Measurements from ENCODE around the gene SRSF3. TPM values are rescaled to one million over a fixed set of nuclear protein-coding genes. Genes with fewer than 3 reads are reported as not detected.

Gene SRSF3
- total and polyA plus RNA-seq, 10 donors: 93.8 to 271 (median 194) TPM

DNA sequence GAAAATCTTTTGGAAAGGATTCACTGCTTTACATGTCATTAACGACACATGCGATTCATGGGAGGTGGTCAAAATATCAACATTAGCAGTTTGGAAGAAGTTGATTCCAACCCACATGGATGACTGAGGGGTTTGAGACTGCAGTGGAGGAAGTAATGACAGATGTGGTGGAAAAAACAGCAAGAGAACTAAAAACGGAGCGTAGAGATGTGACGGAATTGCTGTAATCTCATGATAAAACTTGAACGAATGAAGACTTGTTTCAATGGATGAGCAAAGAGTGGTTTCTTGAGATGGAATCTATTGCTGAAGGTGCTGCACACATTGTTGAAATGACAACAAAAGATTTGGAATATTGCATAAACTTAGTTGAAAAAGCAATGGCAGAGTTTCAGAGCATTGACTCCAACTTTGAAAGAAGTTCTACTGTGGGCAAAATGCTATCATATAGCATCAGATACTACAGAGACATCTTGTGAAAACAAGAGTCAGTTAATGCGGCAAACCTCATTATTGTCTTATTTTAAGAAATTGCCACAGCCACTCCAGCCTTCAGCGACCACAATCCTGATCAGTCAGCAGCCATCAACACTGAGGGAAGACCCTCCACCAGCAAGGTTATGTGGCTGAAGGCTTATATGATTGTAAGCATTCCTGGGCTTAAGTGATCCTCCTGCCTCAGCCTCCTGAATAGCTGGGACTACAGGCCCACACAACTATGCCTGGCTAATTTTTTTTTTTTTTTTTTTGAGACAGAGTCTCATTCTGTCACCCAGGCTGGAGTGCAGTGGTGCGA is 19.2 kb downstream of the SRSF3 start:
- H3K27ac ChIP-seq: no peak overlapping the region
- no peak overlapping the region for H3K4me3 ChIP-seq
- TF ChIP-seq POLR2AphosphoS5 (IDR thresholded peaks at IDR 0.05) (no peak), POLR2A (IDR thresholded peaks at IDR 0.05) (no peak)
- TF ChIP-seq, protein P1, sequence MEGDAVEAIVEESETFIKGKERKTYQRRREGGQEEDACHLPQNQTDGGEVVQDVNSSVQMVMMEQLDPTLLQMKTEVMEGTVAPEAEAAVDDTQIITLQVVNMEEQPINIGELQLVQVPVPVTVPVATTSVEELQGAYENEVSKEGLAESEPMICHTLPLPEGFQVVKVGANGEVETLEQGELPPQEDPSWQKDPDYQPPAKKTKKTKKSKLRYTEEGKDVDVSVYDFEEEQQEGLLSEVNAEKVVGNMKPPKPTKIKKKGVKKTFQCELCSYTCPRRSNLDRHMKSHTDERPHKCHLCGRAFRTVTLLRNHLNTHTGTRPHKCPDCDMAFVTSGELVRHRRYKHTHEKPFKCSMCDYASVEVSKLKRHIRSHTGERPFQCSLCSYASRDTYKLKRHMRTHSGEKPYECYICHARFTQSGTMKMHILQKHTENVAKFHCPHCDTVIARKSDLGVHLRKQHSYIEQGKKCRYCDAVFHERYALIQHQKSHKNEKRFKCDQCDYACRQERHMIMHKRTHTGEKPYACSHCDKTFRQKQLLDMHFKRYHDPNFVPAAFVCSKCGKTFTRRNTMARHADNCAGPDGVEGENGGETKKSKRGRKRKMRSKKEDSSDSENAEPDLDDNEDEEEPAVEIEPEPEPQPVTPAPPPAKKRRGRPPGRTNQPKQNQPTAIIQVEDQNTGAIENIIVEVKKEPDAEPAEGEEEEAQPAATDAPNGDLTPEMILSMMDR (IDR thresholded peaks at IDR 0.05 in 8 of 11, conservative IDR thresholded peaks at IDR 0.05 in 3 of 11): no peak
- peaks cover 0 to 65% (median 29%) of the 10 kb centered on the region in 6 donors for H3K36me3 ChIP-seq
- no peaks in the 10 kb centered on the region for H3K9me3 ChIP-seq
- intact Hi-C loops (cut with DNase I; ENCODE audit: low total_unique reads): no loop called here
- peaks cover 6 to 73% (median 47%) of the 10 kb centered on the region in 6 donors for H3K4me1 ChIP-seq
- no peaks in the 10 kb centered on the region for H3K27me3 ChIP-seq (replicated peaks in 1 of 7)
- WGBS, 5 donors: 82 to 92% (median 87%) methylated on average over 9 of the region's 9 CpGs
- DNase-seq: no peak

DNA sequence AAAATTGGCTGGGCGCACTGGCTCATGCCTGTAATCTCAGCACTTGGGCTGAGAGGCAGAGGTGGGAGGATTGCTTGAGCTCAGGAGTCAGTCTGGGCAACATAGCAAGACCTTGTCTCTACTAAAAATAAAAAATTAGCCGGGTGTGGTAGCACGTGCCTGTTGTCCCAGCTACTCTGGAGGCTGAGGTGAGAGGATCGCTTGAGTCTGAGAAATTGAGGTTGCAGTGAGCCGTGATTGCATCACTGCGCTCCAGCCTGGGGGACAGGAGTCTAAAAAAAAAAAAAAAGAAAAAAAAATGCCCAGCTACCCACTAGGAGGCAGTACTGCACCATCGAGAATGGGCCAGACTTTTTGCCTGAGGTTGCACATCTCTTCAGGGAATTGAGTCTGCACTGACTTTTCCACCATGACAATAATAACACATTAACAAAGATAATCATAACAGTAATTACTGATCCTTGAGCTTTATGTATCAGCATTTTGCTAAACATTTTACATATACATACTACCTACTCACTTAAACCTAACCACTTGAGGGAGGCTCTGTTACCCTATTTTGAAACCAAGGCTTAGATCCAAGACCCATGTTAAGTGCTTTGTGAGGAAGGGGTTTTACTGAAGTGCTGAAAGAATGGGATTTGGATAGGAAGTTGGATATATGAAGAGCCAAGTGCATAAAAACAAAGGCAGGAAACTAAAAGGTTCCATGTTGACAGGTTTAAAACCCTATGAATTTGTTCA is 21.0 kb downstream of the SRSF3 start:
- whole genome bisulfite sequencing, 5 donors: 37 to 57% (median 43%) methylated on average over 7 of the region's 7 CpGs
- DNase-seq: no peak
- TF ChIP-seq POLR2AphosphoS5 (IDR thresholded peaks at IDR 0.05) (peak in 1 of 3 donors; percentile 60), POLR2A (IDR thresholded peaks at IDR 0.05) (no peak)
- TF ChIP-seq, protein P1 (IDR thresholded peaks at IDR 0.05 in 8 of 11, conservative IDR thresholded peaks at IDR 0.05 in 3 of 11): peak in 10 of 11 experiments; percentile 38 to 84 (median 62)
- Histone ChIP-seq H3K4me3 (no peak overlapping the region), H3K36me3 (peaks cover 0 to 49% (median 22%) of the 10 kb centered on the region in 6 donors), H3K9me3 (no peaks in the 10 kb centered on the region), H3K4me1 (peaks cover 2 to 65% (median 39%) of the 10 kb centered on the region in 6 donors), H3K27ac (peak overlapping the region in 4 of 8 donors; percentile 10 to 26 (median 14)), H3K27me3 (replicated peaks in 1 of 7) (no peaks in the 10 kb centered on the region)
- intact Hi-C loops (cut with DNase I; ENCODE audit: low total_unique reads): no loop called here

DNA sequence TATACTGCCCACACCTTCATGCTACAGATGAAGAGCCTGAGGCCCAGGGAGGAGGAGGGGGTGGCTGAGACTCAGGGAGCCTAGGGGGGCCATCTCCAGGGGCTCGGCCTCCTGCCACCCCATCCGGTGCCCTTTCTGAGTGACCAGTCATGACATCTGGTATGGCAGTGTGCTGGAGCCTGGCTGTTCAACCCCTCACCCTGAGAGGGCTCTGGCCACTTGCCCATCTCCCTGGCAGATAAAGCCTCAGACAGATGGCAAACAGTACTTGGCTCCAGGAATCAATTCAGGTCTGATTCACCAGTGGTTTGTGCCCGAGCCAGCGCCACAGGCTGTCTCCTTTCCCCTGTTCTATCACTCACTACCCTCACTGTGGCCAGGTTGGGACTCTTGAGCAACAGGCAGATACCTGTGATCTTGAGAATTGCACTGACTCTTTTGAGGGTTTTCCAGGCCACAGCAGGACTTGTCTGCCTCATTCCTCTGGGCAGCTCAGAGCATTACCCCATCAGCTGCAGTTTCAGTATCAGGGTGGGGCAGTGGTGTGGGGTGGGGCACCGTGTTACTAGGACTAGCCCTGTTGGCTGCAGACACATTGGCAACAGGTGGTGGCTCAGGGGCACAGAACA is 22.8 kb downstream of the SRSF3 start:
- TF ChIP-seq, protein P1 (IDR thresholded peaks at IDR 0.05 in 8 of 11, conservative IDR thresholded peaks at IDR 0.05 in 3 of 11): no peak
- TF ChIP-seq POLR2AphosphoS5 (IDR thresholded peaks at IDR 0.05): peak; percentile 19 to 46 (median 23)
- Histone ChIP-seq H3K9me3 (no peaks in the 10 kb centered on the region), H3K27me3 (replicated peaks in 1 of 7) (no peaks in the 10 kb centered on the region), H3K27ac (peak overlapping the region in 2 of 8 donors; percentile 31 to 52), H3K4me3 (no peak overlapping the region), H3K36me3 (peaks cover 0 to 31% (median 10%) of the 10 kb centered on the region in 6 donors), H3K4me1 (peaks cover 0 to 59% (median 35%) of the 10 kb centered on the region in 6 donors)
- no peak for DNase-seq
- WGBS, 5 donors: 53 to 82% (median 72%) methylated on average over 3 to 5 of the region's 5 CpGs
- intact Hi-C loops (cut with DNase I; ENCODE audit: low total_unique reads): no loop called here
